ENCODE data around the gene NLE1.

GRCh38 chr17:35159940-35160339, 17.8 kb upstream of the NLE1 start:
- TF ChIP-seq CTCF (IDR thresholded peaks at IDR 0.05; ENCODE audit: poor library complexity, severe bottlenecking): no peak
- no peak for TF ChIP-seq EZH2 (IDR thresholded peaks at IDR 0.05; ENCODE audit: borderline replicate concordance, insufficient read depth, low read length, poor library complexity, severe bottlenecking)

Data from neural cell (in vitro differentiated cells).